Measurements from ENCODE around the gene FTCD. TPM values are rescaled to one million over a fixed set of nuclear protein-coding genes. Genes with fewer than 3 reads are reported as not detected.

FTCD gene
- total and polyA plus RNA-seq, 2 donors (not counting 3 experiments of a cell fraction or from before 2014, with no cell fraction given): 0.06 to 1.2 TPM

DNA sequence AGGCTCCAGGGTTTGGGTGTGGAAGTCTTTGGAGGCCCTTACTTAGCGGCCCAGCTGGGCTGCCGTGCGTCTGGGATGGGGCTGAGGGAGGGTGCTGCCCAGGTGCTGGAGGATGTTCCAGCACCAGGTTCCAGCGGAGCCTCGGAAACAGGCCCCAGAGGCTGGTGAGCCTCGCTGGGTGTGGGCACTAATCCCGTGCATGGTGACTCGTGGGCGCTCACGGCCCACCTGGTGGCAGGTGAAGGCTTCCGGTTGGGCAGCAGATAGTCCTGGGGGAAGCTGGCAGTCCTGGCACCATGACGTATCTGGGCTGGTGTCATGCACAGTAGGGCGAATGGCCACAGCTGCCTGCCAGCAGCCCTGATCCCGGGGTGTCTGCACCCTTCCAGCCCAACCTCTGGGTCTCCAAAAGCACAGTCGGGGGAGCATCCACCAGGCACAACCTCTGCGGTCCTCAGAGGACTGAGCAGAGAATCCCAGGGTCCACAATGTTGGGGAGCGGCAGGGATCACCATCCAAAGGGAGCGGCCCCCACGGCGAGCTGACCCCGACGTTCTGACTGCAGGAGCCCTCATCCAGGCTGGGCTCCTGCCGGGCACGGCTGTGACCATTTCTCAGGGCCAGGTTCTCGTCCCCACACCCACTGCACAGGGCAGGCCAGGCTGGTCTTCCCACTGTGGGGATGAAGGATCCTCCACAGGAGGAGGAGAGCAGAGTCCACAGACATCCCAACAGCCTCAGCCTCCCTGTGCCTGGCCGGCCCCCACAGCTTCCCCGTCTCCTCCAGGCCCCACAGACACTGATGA lies 25.3 kb downstream of the FTCD start:
- H3K9ac ChIP-seq (replicated peaks; ENCODE audit: extremely low read depth, insufficient read depth, low read length): no peak overlapping the region
- H3K9me1 ChIP-seq (replicated peaks; ENCODE audit: control insufficient read depth, extremely low read depth, insufficient read depth, low read length): no peaks in the 10 kb centered on the region
- H3K4me1 ChIP-seq (ENCODE audit: control insufficient read depth, extremely low read depth, insufficient read depth, low read length): no peaks in the 10 kb centered on the region
- dilution Hi-C loops (cut with MboI; ENCODE audit: extremely low pct_ligation_motif_present, low sequenced_read_pairs) (no loop called here), intact Hi-C loops (cut with micrococcal nuclease) (no loop called here)
- ChIA-PET POLR2A (no interaction called here), CTCF (interaction anchor here (1.0 to 1.4 kb wide), 1 partner anchor 13 kb away, joined by 3 to 5 read pairs; no protein-coding TSS in a partner anchor)
- FAIRE-seq (no peak), DNase-seq (ENCODE audit: low read depth, low spot score) (no peak)
- no peaks in the 10 kb centered on the region for H3K36me3 ChIP-seq (ENCODE audit: control insufficient read depth in 2 of 2, extremely low read depth in 1 of 2, insufficient read depth in 2 of 2, low read length in 2 of 2)
- no peaks in the 10 kb centered on the region for H3K27me3 ChIP-seq (ENCODE audit: control insufficient read depth in 2 of 2, insufficient read depth in 2 of 2, low read length in 2 of 2)
- H3K4me3 ChIP-seq (replicated peaks in 1 of 3; ENCODE audit: insufficient read depth in 1 of 3, low read depth in 1 of 3, low read length in 3 of 3): no peak overlapping the region
- TF ChIP-seq, protein P1, sequence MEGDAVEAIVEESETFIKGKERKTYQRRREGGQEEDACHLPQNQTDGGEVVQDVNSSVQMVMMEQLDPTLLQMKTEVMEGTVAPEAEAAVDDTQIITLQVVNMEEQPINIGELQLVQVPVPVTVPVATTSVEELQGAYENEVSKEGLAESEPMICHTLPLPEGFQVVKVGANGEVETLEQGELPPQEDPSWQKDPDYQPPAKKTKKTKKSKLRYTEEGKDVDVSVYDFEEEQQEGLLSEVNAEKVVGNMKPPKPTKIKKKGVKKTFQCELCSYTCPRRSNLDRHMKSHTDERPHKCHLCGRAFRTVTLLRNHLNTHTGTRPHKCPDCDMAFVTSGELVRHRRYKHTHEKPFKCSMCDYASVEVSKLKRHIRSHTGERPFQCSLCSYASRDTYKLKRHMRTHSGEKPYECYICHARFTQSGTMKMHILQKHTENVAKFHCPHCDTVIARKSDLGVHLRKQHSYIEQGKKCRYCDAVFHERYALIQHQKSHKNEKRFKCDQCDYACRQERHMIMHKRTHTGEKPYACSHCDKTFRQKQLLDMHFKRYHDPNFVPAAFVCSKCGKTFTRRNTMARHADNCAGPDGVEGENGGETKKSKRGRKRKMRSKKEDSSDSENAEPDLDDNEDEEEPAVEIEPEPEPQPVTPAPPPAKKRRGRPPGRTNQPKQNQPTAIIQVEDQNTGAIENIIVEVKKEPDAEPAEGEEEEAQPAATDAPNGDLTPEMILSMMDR (IDR thresholded peaks at IDR 0.05; ENCODE audit: extremely low read depth in 1 of 2, insufficient read depth in 1 of 2, low read depth in 1 of 2, low read length in 2 of 2): no peak
- no peak for TF ChIP-seq POLR2A (IDR thresholded peaks at IDR 0.05; ENCODE audit: low read depth, low read length)
- no peak for TF ChIP-seq POLR2AphosphoS5 (IDR thresholded peaks at IDR 0.05; ENCODE audit: insufficient read depth, low read depth, low read length)
- no peak for TF ChIP-seq JUN (IDR thresholded peaks at IDR 0.05; ENCODE audit: borderline replicate concordance, insufficient read depth, insufficient read length, low read depth)
- no peak for TF ChIP-seq EZH2 (IDR thresholded peaks at IDR 0.05; ENCODE audit: borderline replicate concordance, low read depth, low read length, severe bottlenecking)
- TF ChIP-seq MYC (IDR thresholded peaks at IDR 0.05; ENCODE audit: low read depth, low read length): no peak
- no peak for TF ChIP-seq FOS (IDR thresholded peaks at IDR 0.05; ENCODE audit: borderline replicate concordance, insufficient read depth, low read length)
- H3K4me2 ChIP-seq (ENCODE audit: insufficient read depth, low read length): no peak overlapping the region
- no peak overlapping the region for H2AFZ ChIP-seq (ENCODE audit: low read depth, low read length)
- H3K27ac ChIP-seq (ENCODE audit: insufficient read depth, low read depth, low read length): no peak overlapping the region
- no peaks in the 10 kb centered on the region for H4K20me1 ChIP-seq (replicated peaks; ENCODE audit: control insufficient read depth, extremely low read depth, insufficient read depth, low read length)
- no peaks in the 10 kb centered on the region for H3K9me3 ChIP-seq (replicated peaks; ENCODE audit: control insufficient read depth, insufficient read depth, low read length)
- BruUV-seq (replicated peaks): no TSS peak
- no peaks in the 10 kb centered on the region for H3K79me2 ChIP-seq (ENCODE audit: control insufficient read depth, insufficient read depth, low read length)

Data from endothelial cell of umbilical vein (primary cell).